Fibroblast of peridontal ligament (primary cell): ENCODE data around the gene HOXB4.

Source experiments
- DNase-seq: peaks from one replicate; pipeline ENCODE4 v3.0.0-alpha.2; 2010; ENCODE audit errors: extremely low read depth

Gene HOXB4

GRCh38 chr17:48559122-48559839, 18.9 kb downstream of the HOXB4 start:
- no peak for DNase-seq

GRCh38 chr17:48558831-48559121, 19.4 kb downstream of the HOXB4 start:
- DNase-seq: no peak

GRCh38 chr17:48558057-48558830, 19.9 kb downstream of the HOXB4 start:
- DNase-seq: no peak

- DNase-seq: no peak
Observed at GRCh38 chr17:48556576-48557401, 21.4 kb downstream of the HOXB4 start.

- no peak for DNase-seq
Observed at GRCh38 chr17:48556229-48556575, 21.9 kb downstream of the HOXB4 start.

- DNase-seq: no peak
Observed at GRCh38 chr17:48555258-48556228, 22.6 kb downstream of the HOXB4 start.

GRCh38 chr17:48554412-48555257, 23.5 kb downstream of the HOXB4 start:
- no peak for DNase-seq

GRCh38 chr17:48553826-48554225, 24.3 kb downstream of the HOXB4 start:
- DNase-seq: no peak

GRCh38 chr17:48553190-48553547, 25.0 kb downstream of the HOXB4 start:
- DNase-seq: no peak

GRCh38 chr17:48552466-48553189, 25.5 kb downstream of the HOXB4 start:
- DNase-seq: no peak

- DNase-seq: no peak
Observed at GRCh38 chr17:48551596-48552465, 26.3 kb downstream of the HOXB4 start.

- no peak for DNase-seq
Observed at GRCh38 chr17:48551214-48551555, 27.0 kb downstream of the HOXB4 start.

GRCh38 chr17:48550502-48551213, 27.5 kb downstream of the HOXB4 start:
- DNase-seq: no peak

- no peak for DNase-seq
Observed at GRCh38 chr17:48549914-48550501, 28.1 kb downstream of the HOXB4 start.

- DNase-seq: no peak
Observed at GRCh38 chr17:48549281-48549630, 28.9 kb downstream of the HOXB4 start.

GRCh38 chr17:48548523-48549280, 29.4 kb downstream of the HOXB4 start:
- DNase-seq: no peak

GRCh38 chr17:48547808-48548522, 30.2 kb downstream of the HOXB4 start:
- DNase-seq: no peak
